Keratinocyte (primary cell): Measurements from ENCODE around the gene MAGED2. TPM values are rescaled to one million over a fixed set of nuclear protein-coding genes. Genes with fewer than 3 reads are reported as not detected.
A peak's percentile ranks its signal among the peaks of the same experiment; 100 is the strongest.
"Not testable (repeated sequence)": the region's sequence is repeated elsewhere in the genome, so short reads cannot be mapped to it uniquely, and the experiment has no call there.

Experiments
- DNase-seq: peaks from one replicate; pipeline ENCODE4 v3.0.0-alpha.2; 2011; ENCODE audit warnings: low read depth, missing footprints, low spot score
- FAIRE-seq: peaks from 2 replicates; lab custom pipeline; 2011; peaks lifted over from hg19 to GRCh38; lab: Jason Lieb, UNC
- H2AFZ ChIP-seq: 2 replicates; pipeline ENCODE4 v1.6.0; 2012; ENCODE audit warnings: low read length, control low read depth, inconsistent platforms; ENCODE audit not compliant: control insufficient read depth
- H3K27ac ChIP-seq: 2 replicates; pipeline ENCODE4 v1.5.1; 2011; ENCODE audit warnings: low read length; ENCODE audit not compliant: control insufficient read depth, insufficient read depth
- H3K27me3 ChIP-seq: 3 replicates; pipeline ENCODE4 v1.6.0; 2011; ENCODE audit warnings: low read length; ENCODE audit not compliant: control insufficient read depth, insufficient read depth; ENCODE audit errors: extremely low read depth
- H3K36me3 ChIP-seq, 2 experiments: 2 replicates in 1 of 2; 3 replicates in 1 of 2; pipeline ENCODE4 v1.5.1; 2011; ENCODE audit warnings: low read length in 2 of 2, mild to moderate bottlenecking in 1 of 2; ENCODE audit not compliant: control insufficient read depth in 2 of 2, insufficient read depth in 2 of 2; ENCODE audit errors: extremely low read depth in 1 of 2
- H3K4me1 ChIP-seq: 3 replicates; pipeline ENCODE4 v1.5.1; 2011; ENCODE audit warnings: low read length; ENCODE audit not compliant: control insufficient read depth, insufficient read depth; ENCODE audit errors: extremely low read depth
- H3K4me2 ChIP-seq: 3 replicates; pipeline ENCODE4 v1.6.0; 2011; ENCODE audit warnings: low read depth, low read length; ENCODE audit not compliant: control insufficient read depth, insufficient read depth; ENCODE audit errors: extremely low read depth
- H3K4me3 ChIP-seq, 3 experiments: fragments of 200-600 bp in 1 of 3; sonication (generic) in 1 of 3; 2 replicates in 2 of 3; 3 replicates in 1 of 3; pipeline ENCODE4 v1.5.1; 2011 to 2016; ENCODE audit warnings: low read length in 3 of 3, mild to moderate bottlenecking in 3 of 3, control low read depth in 2 of 3, inconsistent platforms in 1 of 3, low read depth in 1 of 3, mixed read lengths in 1 of 3, mixed run types in 1 of 3, moderate library complexity in 1 of 3; ENCODE audit not compliant: control insufficient read depth in 2 of 3, insufficient read depth in 2 of 3; ENCODE audit errors: extremely low read depth in 1 of 3
- H3K79me2 ChIP-seq: 2 replicates; pipeline ENCODE4 v1.6.0; 2012; ENCODE audit warnings: low read length; ENCODE audit not compliant: control insufficient read depth, insufficient read depth
- H3K9ac ChIP-seq: 3 replicates; pipeline ENCODE4 v1.6.0; 2011; ENCODE audit warnings: low read length; ENCODE audit not compliant: control insufficient read depth, insufficient read depth; ENCODE audit errors: extremely low read depth
- H3K9me1 ChIP-seq: 3 replicates; pipeline ENCODE4 v1.6.0; 2011; ENCODE audit warnings: low read length; ENCODE audit not compliant: control insufficient read depth, insufficient read depth; ENCODE audit errors: extremely low read depth
- H3K9me3 ChIP-seq: 2 replicates; pipeline ENCODE4 v1.5.1; 2012; ENCODE audit warnings: low read depth, low read length; ENCODE audit not compliant: control insufficient read depth
- H4K20me1 ChIP-seq: 3 replicates; pipeline ENCODE4 v1.6.0; 2011; ENCODE audit warnings: low read length; ENCODE audit not compliant: control insufficient read depth, insufficient read depth; ENCODE audit errors: extremely low read depth
- CTCF ChIP-seq, 3 experiments: IDR thresholded peaks in 1 of 3; conservative IDR thresholded peaks in 1 of 3; optimal IDR thresholded peaks in 1 of 3; 2 replicates in 2 of 3; 3 replicates in 1 of 3; pipeline versions ENCODE3 to v1.5.1; 2011; ENCODE audit warnings: low read length in 3 of 3, mild to moderate bottlenecking in 3 of 3, moderate library complexity in 2 of 3, control low read depth in 1 of 3, inconsistent platforms in 1 of 3; ENCODE audit not compliant: insufficient read depth in 2 of 3; ENCODE audit errors: extremely low read depth in 1 of 3
- EZH2 ChIP-seq: IDR thresholded peaks from one replicate; pipeline ENCODE4 v1.6.1; 2012; ENCODE audit warnings: inconsistent platforms, mild to moderate bottlenecking, low read length, moderate library complexity
- dilution Hi-C: fragments of 300-500 bp; cut with MboI; formaldehyde crosslinking; loops from one replicate; pipeline ENCODE4 v1.7.0; 2020; ENCODE audit warnings: low sequenced_read_pairs; ENCODE audit not compliant: extremely low pct_ligation_motif_present
- polyA minus RNA-seq, 3 experiments: library from RNA; depleted of rRNA, polyadenylated mRNA; stranded (reverse); fragments of >200 nt; gene quantifications; 1 replicate in 1 of 3; 2 replicates in 1 of 3; 3 replicates in 1 of 3; pipeline ENCODE4 v1.2.3, GENCODE V29; 2011
- polyA plus RNA-seq, 5 experiments: library from polyadenylated mRNA; depleted of rRNA in 3 of 5; stranded (reverse) in 3 of 5; stranded (forward) in 1 of 5; unstranded in 1 of 5; fragments of >200 nt; gene quantifications; 1 replicate in 1 of 5; 2 replicates in 3 of 5; 3 replicates in 1 of 5; pipeline versions ENCODE4 v1.2.1 to v1.2.3, GENCODE V29; 2011 to 2012; ENCODE audit warnings: missing spikeins in 2 of 5, low read depth in 1 of 5, low replicate concordance in 1 of 5

Gene MAGED2
- 77.5 to 116 TPM (median 85.9 TPM) in 3 replicates for polyA plus RNA-seq
- polyA plus RNA-seq (2011; ENCODE audit: low read depth), result 22.9 TPM
- polyA plus RNA-seq (2011; cell fraction: cytosol; rRNA removed), result 48.8 and 54.4 TPM in 2 replicates
- polyA plus RNA-seq (2011; cell fraction: nucleus; rRNA removed), result 117 and 144 TPM in 2 replicates
- 40.8 and 102 TPM in 2 replicates for polyA plus RNA-seq (2012; ENCODE audit: low replicate concordance)
- 35.0 to 47.7 TPM (median 42.2 TPM) in 3 replicates for polyA minus RNA-seq
- 35.5 TPM for polyA minus RNA-seq (2011; cell fraction: cytosol; rRNA and poly(A)+ RNA removed)
- polyA minus RNA-seq (2011; cell fraction: nucleus; rRNA and poly(A)+ RNA removed), result 41.6 and 70.7 TPM in 2 replicates

GRCh38 chrX:54807524-54808108 is at the start of gene MAGED2:
MAGED2 (plus strand) TSS chrX:54807745; CDS start chrX:54809332, 1,587 bp downstream.
- no peaks in the 10 kb centered on the region for H4K20me1 ChIP-seq
- H3K9me3 ChIP-seq, result no peaks in the 10 kb centered on the region
- H3K9me1 ChIP-seq, result no peaks in the 10 kb centered on the region
- peak within 1 kb of the TSS; percentile 78 for H3K9ac ChIP-seq
- peak within 1 kb of the TSS; percentile 57 to 75 (median 73) for H3K4me3 ChIP-seq
- DNase-seq, result no peak
- peak within 1 kb of the TSS; percentile 81 for H3K4me2 ChIP-seq
- peaks cover 1 to 6% of the 10 kb centered on the region in 2 experiments for H3K36me3 ChIP-seq
- peak within 1 kb of the TSS; percentile 85 for H2AFZ ChIP-seq
- TF ChIP-seq EZH2 (no peak), CTCF (optimal IDR thresholded peaks at IDR 0.05 in 1 of 3, IDR thresholded peaks at IDR 0.05 in 1 of 3, conservative IDR thresholded peaks at IDR 0.05 in 1 of 3; ENCODE audit: extremely low read depth in 1 of 3, insufficient read depth in 2 of 3, low read length in 3 of 3) (no peak)
- no peak for FAIRE-seq
- H3K4me1 ChIP-seq, result peaks cover 8% of the 10 kb centered on the region
- H3K27me3 ChIP-seq, result no peaks in the 10 kb centered on the region
- peak within 1 kb of the TSS; percentile 54 for H3K27ac ChIP-seq
- dilution Hi-C loops, result no loop called here
- peaks cover 12% of the 10 kb centered on the region for H3K79me2 ChIP-seq

- no peaks in the 10 kb centered on the region for H3K36me3 ChIP-seq
- H3K9me3 ChIP-seq, result no peaks in the 10 kb centered on the region
- no peaks in the 10 kb centered on the region for H3K79me2 ChIP-seq
- no peak overlapping the region for H3K4me2 ChIP-seq
- DNase-seq (no peak), FAIRE-seq (no peak)
- no peaks in the 10 kb centered on the region for H4K20me1 ChIP-seq
- no peaks in the 10 kb centered on the region for H3K27me3 ChIP-seq
- no peak overlapping the region for H3K9ac ChIP-seq
- TF ChIP-seq CTCF (optimal IDR thresholded peaks at IDR 0.05 in 1 of 3, IDR thresholded peaks at IDR 0.05 in 1 of 3, conservative IDR thresholded peaks at IDR 0.05 in 1 of 3; ENCODE audit: extremely low read depth in 1 of 3, insufficient read depth in 2 of 3, low read length in 3 of 3), result no peak
- no peak for TF ChIP-seq EZH2
- H3K27ac ChIP-seq, result no peak overlapping the region
- dilution Hi-C loops, result no loop called here
- no peak overlapping the region for H3K4me3 ChIP-seq
- H3K4me1 ChIP-seq, result no peaks in the 10 kb centered on the region
- H2AFZ ChIP-seq, result no peak overlapping the region
- no peaks in the 10 kb centered on the region for H3K9me1 ChIP-seq
Measured at GRCh38 chrX:54758114-54759055, 49.2 kb upstream of the MAGED2 start.

GRCh38 chrX:54774391-54775094 is 33.0 kb upstream of the MAGED2 start:
- H3K27ac ChIP-seq, H3K27me3 ChIP-seq, H3K9me3 ChIP-seq, H4K20me1 ChIP-seq, H2AFZ ChIP-seq, H3K36me3 ChIP-seq, FAIRE-seq, H3K79me2 ChIP-seq, DNase-seq, dilution Hi-C loops, H3K4me3 ChIP-seq, H3K9ac ChIP-seq, H3K9me1 ChIP-seq, H3K4me2 ChIP-seq, H3K4me1 ChIP-seq: not testable (repeated sequence)
